HL-60 (cell line): ENCODE results near the gene PJA1.

Experiments
- POLR2AphosphoS5 ChIP-seq: IDR thresholded peaks from 2 replicates; pipeline ENCODE4 v1.6.1; 2012; ENCODE audit warnings: low read depth
- SPI1 ChIP-seq: IDR thresholded peaks from 2 replicates; pipeline ENCODE4 v1.6.1; 2012; ENCODE audit warnings: low read depth, mild to moderate bottlenecking, borderline replicate concordance
- TF ChIP-seq, protein P1 (sequence below): IDR thresholded peaks from one replicate; pipeline ENCODE4 v1.5.1; 2011; ENCODE audit warnings: low read length, control low read depth, inconsistent platforms; ENCODE audit not compliant: insufficient read depth
- TF ChIP-seq, protein P2 (sequence below): IDR thresholded peaks from 2 replicates; pipeline ENCODE4 v1.6.1; 2012; ENCODE audit warnings: low read depth; ENCODE audit not compliant: insufficient replicate concordance

DNA sequence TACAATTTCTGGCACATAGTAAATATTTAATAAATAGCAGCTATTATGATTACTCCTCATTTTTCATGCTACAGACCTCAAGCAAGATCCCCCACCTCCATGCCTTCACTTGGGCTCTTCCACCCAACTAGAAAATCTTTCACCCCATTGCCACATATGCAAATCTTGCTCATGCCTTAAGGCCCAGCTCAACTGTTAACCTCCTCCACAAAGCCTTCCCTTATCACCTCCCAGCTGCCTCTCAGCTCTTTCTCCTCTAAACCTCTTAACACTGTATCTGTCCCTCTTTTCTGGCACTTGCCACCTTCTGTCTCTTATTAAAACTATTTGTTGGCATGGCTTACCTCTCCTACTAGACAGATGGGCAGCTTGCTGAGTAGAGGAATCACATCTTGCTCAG lies 51.5 kb downstream of the PJA1 start:
- TF ChIP-seq, protein P1, sequence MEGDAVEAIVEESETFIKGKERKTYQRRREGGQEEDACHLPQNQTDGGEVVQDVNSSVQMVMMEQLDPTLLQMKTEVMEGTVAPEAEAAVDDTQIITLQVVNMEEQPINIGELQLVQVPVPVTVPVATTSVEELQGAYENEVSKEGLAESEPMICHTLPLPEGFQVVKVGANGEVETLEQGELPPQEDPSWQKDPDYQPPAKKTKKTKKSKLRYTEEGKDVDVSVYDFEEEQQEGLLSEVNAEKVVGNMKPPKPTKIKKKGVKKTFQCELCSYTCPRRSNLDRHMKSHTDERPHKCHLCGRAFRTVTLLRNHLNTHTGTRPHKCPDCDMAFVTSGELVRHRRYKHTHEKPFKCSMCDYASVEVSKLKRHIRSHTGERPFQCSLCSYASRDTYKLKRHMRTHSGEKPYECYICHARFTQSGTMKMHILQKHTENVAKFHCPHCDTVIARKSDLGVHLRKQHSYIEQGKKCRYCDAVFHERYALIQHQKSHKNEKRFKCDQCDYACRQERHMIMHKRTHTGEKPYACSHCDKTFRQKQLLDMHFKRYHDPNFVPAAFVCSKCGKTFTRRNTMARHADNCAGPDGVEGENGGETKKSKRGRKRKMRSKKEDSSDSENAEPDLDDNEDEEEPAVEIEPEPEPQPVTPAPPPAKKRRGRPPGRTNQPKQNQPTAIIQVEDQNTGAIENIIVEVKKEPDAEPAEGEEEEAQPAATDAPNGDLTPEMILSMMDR = no peak
- no peak for TF ChIP-seq POLR2AphosphoS5
- TF ChIP-seq SPI1 = no peak
- TF ChIP-seq, protein P2, sequence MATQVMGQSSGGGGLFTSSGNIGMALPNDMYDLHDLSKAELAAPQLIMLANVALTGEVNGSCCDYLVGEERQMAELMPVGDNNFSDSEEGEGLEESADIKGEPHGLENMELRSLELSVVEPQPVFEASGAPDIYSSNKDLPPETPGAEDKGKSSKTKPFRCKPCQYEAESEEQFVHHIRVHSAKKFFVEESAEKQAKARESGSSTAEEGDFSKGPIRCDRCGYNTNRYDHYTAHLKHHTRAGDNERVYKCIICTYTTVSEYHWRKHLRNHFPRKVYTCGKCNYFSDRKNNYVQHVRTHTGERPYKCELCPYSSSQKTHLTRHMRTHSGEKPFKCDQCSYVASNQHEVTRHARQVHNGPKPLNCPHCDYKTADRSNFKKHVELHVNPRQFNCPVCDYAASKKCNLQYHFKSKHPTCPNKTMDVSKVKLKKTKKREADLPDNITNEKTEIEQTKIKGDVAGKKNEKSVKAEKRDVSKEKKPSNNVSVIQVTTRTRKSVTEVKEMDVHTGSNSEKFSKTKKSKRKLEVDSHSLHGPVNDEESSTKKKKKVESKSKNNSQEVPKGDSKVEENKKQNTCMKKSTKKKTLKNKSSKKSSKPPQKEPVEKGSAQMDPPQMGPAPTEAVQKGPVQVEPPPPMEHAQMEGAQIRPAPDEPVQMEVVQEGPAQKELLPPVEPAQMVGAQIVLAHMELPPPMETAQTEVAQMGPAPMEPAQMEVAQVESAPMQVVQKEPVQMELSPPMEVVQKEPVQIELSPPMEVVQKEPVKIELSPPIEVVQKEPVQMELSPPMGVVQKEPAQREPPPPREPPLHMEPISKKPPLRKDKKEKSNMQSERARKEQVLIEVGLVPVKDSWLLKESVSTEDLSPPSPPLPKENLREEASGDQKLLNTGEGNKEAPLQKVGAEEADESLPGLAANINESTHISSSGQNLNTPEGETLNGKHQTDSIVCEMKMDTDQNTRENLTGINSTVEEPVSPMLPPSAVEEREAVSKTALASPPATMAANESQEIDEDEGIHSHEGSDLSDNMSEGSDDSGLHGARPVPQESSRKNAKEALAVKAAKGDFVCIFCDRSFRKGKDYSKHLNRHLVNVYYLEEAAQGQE = no peak
